Keratinocyte (primary cell): ENCODE measurements around the gene SERPINA5. TPM values are rescaled to one million over a fixed set of nuclear protein-coding genes. Genes with fewer than 3 reads are reported as not detected.
"Not testable (repeated sequence)": the region's sequence is repeated elsewhere in the genome, so short reads cannot be mapped to it uniquely, and the experiment has no call there.

Source experiments
- DNase-seq: peaks from one replicate; pipeline ENCODE4 v3.0.0-alpha.2; 2011; ENCODE audit warnings: low read depth, missing footprints, low spot score
- FAIRE-seq: peaks from 2 replicates; lab custom pipeline; 2011; peaks lifted over from hg19 to GRCh38; lab: Jason Lieb, UNC
- H2AFZ ChIP-seq: 2 replicates; pipeline ENCODE4 v1.6.0; 2012; ENCODE audit warnings: low read length, control low read depth, inconsistent platforms; ENCODE audit not compliant: control insufficient read depth
- H3K27ac ChIP-seq: 2 replicates; pipeline ENCODE4 v1.5.1; 2011; ENCODE audit warnings: low read length; ENCODE audit not compliant: control insufficient read depth, insufficient read depth
- H3K27me3 ChIP-seq: 3 replicates; pipeline ENCODE4 v1.6.0; 2011; ENCODE audit warnings: low read length; ENCODE audit not compliant: control insufficient read depth, insufficient read depth; ENCODE audit errors: extremely low read depth
- H3K36me3 ChIP-seq, 2 experiments: 2 replicates in 1 of 2; 3 replicates in 1 of 2; pipeline ENCODE4 v1.5.1; 2011; ENCODE audit warnings: low read length in 2 of 2, mild to moderate bottlenecking in 1 of 2; ENCODE audit not compliant: control insufficient read depth in 2 of 2, insufficient read depth in 2 of 2; ENCODE audit errors: extremely low read depth in 1 of 2
- H3K4me1 ChIP-seq: 3 replicates; pipeline ENCODE4 v1.5.1; 2011; ENCODE audit warnings: low read length; ENCODE audit not compliant: control insufficient read depth, insufficient read depth; ENCODE audit errors: extremely low read depth
- H3K4me2 ChIP-seq: 3 replicates; pipeline ENCODE4 v1.6.0; 2011; ENCODE audit warnings: low read depth, low read length; ENCODE audit not compliant: control insufficient read depth, insufficient read depth; ENCODE audit errors: extremely low read depth
- H3K4me3 ChIP-seq, 3 experiments: fragments of 200-600 bp in 1 of 3; sonication (generic) in 1 of 3; 2 replicates in 2 of 3; 3 replicates in 1 of 3; pipeline ENCODE4 v1.5.1; 2011 to 2016; ENCODE audit warnings: low read length in 3 of 3, mild to moderate bottlenecking in 3 of 3, control low read depth in 2 of 3, inconsistent platforms in 1 of 3, low read depth in 1 of 3, mixed read lengths in 1 of 3, mixed run types in 1 of 3, moderate library complexity in 1 of 3; ENCODE audit not compliant: control insufficient read depth in 2 of 3, insufficient read depth in 2 of 3; ENCODE audit errors: extremely low read depth in 1 of 3
- H3K79me2 ChIP-seq: 2 replicates; pipeline ENCODE4 v1.6.0; 2012; ENCODE audit warnings: low read length; ENCODE audit not compliant: control insufficient read depth, insufficient read depth
- H3K9ac ChIP-seq: 3 replicates; pipeline ENCODE4 v1.6.0; 2011; ENCODE audit warnings: low read length; ENCODE audit not compliant: control insufficient read depth, insufficient read depth; ENCODE audit errors: extremely low read depth
- H3K9me1 ChIP-seq: 3 replicates; pipeline ENCODE4 v1.6.0; 2011; ENCODE audit warnings: low read length; ENCODE audit not compliant: control insufficient read depth, insufficient read depth; ENCODE audit errors: extremely low read depth
- H3K9me3 ChIP-seq: 2 replicates; pipeline ENCODE4 v1.5.1; 2012; ENCODE audit warnings: low read depth, low read length; ENCODE audit not compliant: control insufficient read depth
- H4K20me1 ChIP-seq: 3 replicates; pipeline ENCODE4 v1.6.0; 2011; ENCODE audit warnings: low read length; ENCODE audit not compliant: control insufficient read depth, insufficient read depth; ENCODE audit errors: extremely low read depth
- EZH2 ChIP-seq: IDR thresholded peaks from one replicate; pipeline ENCODE4 v1.6.1; 2012; ENCODE audit warnings: inconsistent platforms, mild to moderate bottlenecking, low read length, moderate library complexity
- dilution Hi-C: fragments of 300-500 bp; cut with MboI; formaldehyde crosslinking; loops from one replicate; pipeline ENCODE4 v1.7.0; 2020; ENCODE audit warnings: low sequenced_read_pairs; ENCODE audit not compliant: extremely low pct_ligation_motif_present
- polyA plus RNA-seq, 5 experiments: library from polyadenylated mRNA; depleted of rRNA in 3 of 5; stranded (reverse) in 3 of 5; stranded (forward) in 1 of 5; unstranded in 1 of 5; fragments of >200 nt; gene quantifications; 1 replicate in 1 of 5; 2 replicates in 3 of 5; 3 replicates in 1 of 5; pipeline versions ENCODE4 v1.2.1 to v1.2.3, GENCODE V29; 2011 to 2012; ENCODE audit warnings: missing spikeins in 2 of 5, low read depth in 1 of 5, low replicate concordance in 1 of 5
- TF ChIP-seq, protein P1 (sequence below), 3 experiments: IDR thresholded peaks in 1 of 3; conservative IDR thresholded peaks in 1 of 3; optimal IDR thresholded peaks in 1 of 3; 2 replicates in 2 of 3; 3 replicates in 1 of 3; pipeline versions ENCODE3 to v1.5.1; 2011; ENCODE audit warnings: low read length in 3 of 3, mild to moderate bottlenecking in 3 of 3, moderate library complexity in 2 of 3, control low read depth in 1 of 3, inconsistent platforms in 1 of 3; ENCODE audit not compliant: insufficient read depth in 2 of 3; ENCODE audit errors: extremely low read depth in 1 of 3

SERPINA5 gene
- polyA plus RNA-seq, 1 donor (not counting 4 experiments of a cell fraction or from before 2014, with no cell fraction given) = not detected

DNA sequence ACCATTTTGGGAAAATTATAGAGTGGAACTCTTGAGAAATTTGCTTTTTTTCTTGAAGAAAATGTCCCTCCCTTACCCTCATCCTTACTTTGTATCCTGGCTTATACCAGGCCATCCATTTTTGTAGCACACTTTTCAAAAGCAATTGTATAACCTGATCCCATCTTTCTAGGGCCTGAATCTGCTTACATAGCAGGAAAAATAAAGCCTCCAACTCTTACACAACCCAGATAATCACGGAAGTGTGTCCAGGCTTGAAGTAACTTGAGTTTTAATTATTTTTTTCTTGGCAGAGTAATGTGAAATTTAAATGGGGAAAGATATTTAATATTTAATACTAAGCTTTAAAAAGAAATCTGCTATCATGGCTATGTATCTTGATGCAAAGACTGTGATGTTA lies 53.9 kb downstream of the SERPINA5 start:
- dilution Hi-C loops = no loop called here
- peaks cover 6% of the 10 kb centered on the region for H3K27me3 ChIP-seq
- no peak overlapping the region for H2AFZ ChIP-seq
- no peak for FAIRE-seq
- no peak overlapping the region for H3K27ac ChIP-seq
- H3K79me2 ChIP-seq = no peaks in the 10 kb centered on the region
- H3K4me3 ChIP-seq = no peak overlapping the region
- H3K4me2 ChIP-seq = no peak overlapping the region
- no peaks in the 10 kb centered on the region for H4K20me1 ChIP-seq
- H3K4me1 ChIP-seq = no peaks in the 10 kb centered on the region
- TF ChIP-seq EZH2 = no peak
- TF ChIP-seq, protein P1, sequence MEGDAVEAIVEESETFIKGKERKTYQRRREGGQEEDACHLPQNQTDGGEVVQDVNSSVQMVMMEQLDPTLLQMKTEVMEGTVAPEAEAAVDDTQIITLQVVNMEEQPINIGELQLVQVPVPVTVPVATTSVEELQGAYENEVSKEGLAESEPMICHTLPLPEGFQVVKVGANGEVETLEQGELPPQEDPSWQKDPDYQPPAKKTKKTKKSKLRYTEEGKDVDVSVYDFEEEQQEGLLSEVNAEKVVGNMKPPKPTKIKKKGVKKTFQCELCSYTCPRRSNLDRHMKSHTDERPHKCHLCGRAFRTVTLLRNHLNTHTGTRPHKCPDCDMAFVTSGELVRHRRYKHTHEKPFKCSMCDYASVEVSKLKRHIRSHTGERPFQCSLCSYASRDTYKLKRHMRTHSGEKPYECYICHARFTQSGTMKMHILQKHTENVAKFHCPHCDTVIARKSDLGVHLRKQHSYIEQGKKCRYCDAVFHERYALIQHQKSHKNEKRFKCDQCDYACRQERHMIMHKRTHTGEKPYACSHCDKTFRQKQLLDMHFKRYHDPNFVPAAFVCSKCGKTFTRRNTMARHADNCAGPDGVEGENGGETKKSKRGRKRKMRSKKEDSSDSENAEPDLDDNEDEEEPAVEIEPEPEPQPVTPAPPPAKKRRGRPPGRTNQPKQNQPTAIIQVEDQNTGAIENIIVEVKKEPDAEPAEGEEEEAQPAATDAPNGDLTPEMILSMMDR (optimal IDR thresholded peaks at IDR 0.05 in 1 of 3, IDR thresholded peaks at IDR 0.05 in 1 of 3, conservative IDR thresholded peaks at IDR 0.05 in 1 of 3; ENCODE audit: extremely low read depth in 1 of 3, insufficient read depth in 2 of 3, low read length in 3 of 3) = no peak
- no peaks in the 10 kb centered on the region for H3K9me1 ChIP-seq
- no peaks in the 10 kb centered on the region for H3K36me3 ChIP-seq
- no peaks in the 10 kb centered on the region for H3K9me3 ChIP-seq
- no peak overlapping the region for H3K9ac ChIP-seq
- no peak for DNase-seq

DNA sequence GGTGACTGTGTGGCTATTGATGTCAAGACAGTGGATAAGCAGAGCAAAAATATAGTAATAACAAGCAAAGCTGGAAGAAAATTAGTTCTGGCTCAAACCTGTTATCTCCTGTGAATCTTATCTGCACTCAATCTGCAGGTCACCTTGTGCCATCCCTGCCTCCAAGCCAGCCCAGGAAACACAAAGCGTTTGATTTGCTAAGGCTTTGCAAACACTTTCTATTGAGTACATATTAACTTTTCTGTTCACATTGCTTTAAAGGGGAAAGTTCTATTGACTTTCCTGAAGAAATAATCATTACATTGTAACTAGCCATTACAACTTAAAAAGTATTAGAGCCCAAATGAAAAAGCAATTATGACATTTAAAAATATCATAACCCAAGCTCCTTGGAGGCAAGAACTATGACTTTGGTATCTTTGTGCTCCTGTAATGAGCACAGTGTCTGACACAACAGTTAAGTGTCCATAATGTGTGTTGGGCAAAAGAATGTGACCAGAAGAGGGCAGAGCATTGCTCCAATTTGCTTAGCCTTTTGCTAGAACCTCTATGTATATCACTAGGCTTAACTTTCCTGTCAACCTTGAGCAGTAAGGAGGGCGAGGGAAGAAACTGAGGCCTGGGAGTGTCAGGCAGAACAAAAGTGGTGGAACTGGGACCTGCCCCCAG lies 55.7 kb downstream of the SERPINA5 start:
- Histone ChIP-seq H3K27me3 (peaks cover 6% of the 10 kb centered on the region), H3K9me1 (no peaks in the 10 kb centered on the region), H3K9ac (no peak overlapping the region), H2AFZ (no peak overlapping the region), H3K27ac (no peak overlapping the region), H3K4me3 (no peak overlapping the region), H3K79me2 (no peaks in the 10 kb centered on the region), H3K4me1 (no peaks in the 10 kb centered on the region), H3K36me3 (no peaks in the 10 kb centered on the region), H3K9me3 (no peaks in the 10 kb centered on the region), H3K4me2 (no peak overlapping the region), H4K20me1 (no peaks in the 10 kb centered on the region)
- FAIRE-seq (no peak), DNase-seq (no peak)
- dilution Hi-C loops = no loop called here
- no peak for TF ChIP-seq EZH2
- TF ChIP-seq, protein P1 (optimal IDR thresholded peaks at IDR 0.05 in 1 of 3, IDR thresholded peaks at IDR 0.05 in 1 of 3, conservative IDR thresholded peaks at IDR 0.05 in 1 of 3; ENCODE audit: extremely low read depth in 1 of 3, insufficient read depth in 2 of 3, low read length in 3 of 3) = peak in 2 of 3 experiments; percentile 22 to 33

DNA sequence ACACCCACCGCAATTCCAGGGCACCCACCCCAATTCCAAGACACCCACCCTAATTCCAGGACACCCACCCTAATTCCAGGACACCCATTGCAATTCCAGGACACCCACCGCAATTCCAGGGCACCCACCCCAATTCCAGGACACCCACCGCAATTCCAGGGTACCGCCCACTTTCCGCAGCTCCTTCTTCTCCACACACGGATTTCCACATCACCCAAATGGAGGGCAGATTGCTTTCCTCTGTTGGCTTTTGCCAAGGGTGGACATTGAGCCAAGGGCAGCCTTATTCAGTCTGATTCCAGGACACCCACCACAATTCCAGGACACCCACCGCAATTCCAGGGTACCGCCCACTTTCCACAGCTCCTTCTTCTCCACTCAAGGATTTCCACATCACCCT lies 56.6 kb downstream of the SERPINA5 start:
- H3K27me3 ChIP-seq, H2AFZ ChIP-seq, DNase-seq, H3K9me3 ChIP-seq, FAIRE-seq, H3K9ac ChIP-seq, H3K4me2 ChIP-seq, H3K4me3 ChIP-seq, H3K27ac ChIP-seq, H3K36me3 ChIP-seq, H4K20me1 ChIP-seq, H3K9me1 ChIP-seq, H3K79me2 ChIP-seq, H3K4me1 ChIP-seq, dilution Hi-C loops: not testable (repeated sequence)
